Testis (tissue), 3 donors: Measurements from ENCODE around the gene ABCC8. TPM values are rescaled to one million over a fixed set of nuclear protein-coding genes. Genes with fewer than 3 reads are reported as not detected.

Source experiments
- DNase-seq: peaks from one replicate; pipeline ENCODE4 v3.0.0-alpha.2; 2019
- H3K27ac ChIP-seq, 2 donors: fragments of 200-600 bp; sonication (generic); one replicate each; pipeline ENCODE4 v1.5.1; 2019
- H3K27me3 ChIP-seq: fragments of 200-600 bp; sonication (generic); one replicate; pipeline ENCODE4 v1.5.1; 2019
- H3K36me3 ChIP-seq: fragments of 200-600 bp; sonication (generic); one replicate; pipeline ENCODE4 v1.5.1; 2017; ENCODE audit warnings: low read depth; ENCODE audit errors: missing control alignments
- H3K4me1 ChIP-seq: fragments of 200-600 bp; sonication (generic); one replicate; pipeline ENCODE4 v1.5.1; 2019
- H3K4me3 ChIP-seq, 2 donors: fragments of 200-600 bp; sonication (generic); one replicate each; pipeline ENCODE4 v1.5.1; 2017 to 2019
- H3K9me3 ChIP-seq: fragments of 200-600 bp; sonication (generic); one replicate; pipeline ENCODE4 v1.5.1; 2017
- POLR2A ChIP-seq: fragments of 450-650 bp; IDR thresholded peaks from one replicate; pipeline ENCODE4 v1.6.1; 2017; ENCODE audit warnings: antibody characterized with exemption, mild to moderate bottlenecking, moderate library complexity
- WGBS, 2 donors: methylation state at CpG; one replicate each; pipeline ENCODE4 v1.1.5; 2018; 5-methylcytosine and 5-hydroxymethylcytosine counted together
- intact Hi-C: fragments of 100-400 bp; cut with DNase I; formaldehyde crosslinking; loops from one replicate; pipeline ENCODE4 v1.15.1; 2023; ENCODE audit warnings: low total_unique reads
- polyA plus RNA-seq: library from polyadenylated mRNA; stranded (reverse); fragments of 350-450 nt; fragmentation: Illumina TruSeq; extraction: RNeasy Lipid Tissue Mini Kit (QIAGEN cat#74804); gene quantifications from one replicate; pipeline ENCODE4 v1.2.3, GENCODE V29; 2014; ENCODE audit warnings: low read depth, low replicate concordance; ENCODE audit not compliant: insufficient read depth
- total RNA-seq, 2 donors: library from RNA; depleted of rRNA; stranded (reverse); fragments of >200 nt; gene quantifications; one replicate each; pipeline ENCODE4 v1.2.3, GENCODE V29; 2016
- TF ChIP-seq, protein P1 (sequence below), 3 experiments: fragments of 450-650 bp in 2 of 3; fragments of 200-600 bp in 1 of 3; sonication (generic) in 1 of 3; IDR thresholded peaks; one replicate each; pipeline ENCODE4 v1.5.1; 2016 to 2019; ENCODE audit warnings: antibody characterized with exemption in 3 of 3, mild to moderate bottlenecking in 2 of 3, moderate library complexity in 1 of 3

The ABCC8 gene
- total and polyA plus RNA-seq, 3 donors from 2014 or later: 1.5 to 2.2 (median 2.0) TPM

DNA sequence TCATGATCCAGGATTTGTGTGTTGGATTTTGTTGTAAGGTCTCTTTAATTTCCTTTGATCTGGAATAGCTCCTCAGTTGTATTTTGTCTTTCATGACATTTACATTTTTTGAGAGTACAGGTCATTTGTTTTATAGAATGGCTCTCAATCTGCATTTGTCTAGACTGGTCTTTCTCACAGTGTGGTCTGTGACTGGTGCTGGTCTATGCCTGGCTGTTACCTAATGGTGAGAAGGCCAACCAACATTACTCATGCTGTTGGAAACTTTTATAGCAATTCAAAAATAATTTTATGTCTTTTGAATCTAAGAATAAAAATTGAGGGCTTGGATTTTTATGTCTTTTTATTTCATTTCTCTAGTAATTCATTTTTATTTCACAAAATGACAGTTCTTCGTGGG is 129.0 kb downstream of the ABCC8 start:
- Histone ChIP-seq H3K27ac (no peak overlapping the region), H3K4me3 (no peak overlapping the region), H3K36me3 (no peaks in the 10 kb centered on the region), H3K9me3 (no peaks in the 10 kb centered on the region), H3K4me1 (no peaks in the 10 kb centered on the region), H3K27me3 (no peaks in the 10 kb centered on the region)
- WGBS, 2 donors: 76 to 85% methylated on average over 1 of the region's 1 CpG
- intact Hi-C loops: no loop called here
- no peak for TF ChIP-seq POLR2A
- TF ChIP-seq, protein P1, sequence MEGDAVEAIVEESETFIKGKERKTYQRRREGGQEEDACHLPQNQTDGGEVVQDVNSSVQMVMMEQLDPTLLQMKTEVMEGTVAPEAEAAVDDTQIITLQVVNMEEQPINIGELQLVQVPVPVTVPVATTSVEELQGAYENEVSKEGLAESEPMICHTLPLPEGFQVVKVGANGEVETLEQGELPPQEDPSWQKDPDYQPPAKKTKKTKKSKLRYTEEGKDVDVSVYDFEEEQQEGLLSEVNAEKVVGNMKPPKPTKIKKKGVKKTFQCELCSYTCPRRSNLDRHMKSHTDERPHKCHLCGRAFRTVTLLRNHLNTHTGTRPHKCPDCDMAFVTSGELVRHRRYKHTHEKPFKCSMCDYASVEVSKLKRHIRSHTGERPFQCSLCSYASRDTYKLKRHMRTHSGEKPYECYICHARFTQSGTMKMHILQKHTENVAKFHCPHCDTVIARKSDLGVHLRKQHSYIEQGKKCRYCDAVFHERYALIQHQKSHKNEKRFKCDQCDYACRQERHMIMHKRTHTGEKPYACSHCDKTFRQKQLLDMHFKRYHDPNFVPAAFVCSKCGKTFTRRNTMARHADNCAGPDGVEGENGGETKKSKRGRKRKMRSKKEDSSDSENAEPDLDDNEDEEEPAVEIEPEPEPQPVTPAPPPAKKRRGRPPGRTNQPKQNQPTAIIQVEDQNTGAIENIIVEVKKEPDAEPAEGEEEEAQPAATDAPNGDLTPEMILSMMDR (IDR thresholded peaks at IDR 0.05): no peak
- no peak for DNase-seq

DNA sequence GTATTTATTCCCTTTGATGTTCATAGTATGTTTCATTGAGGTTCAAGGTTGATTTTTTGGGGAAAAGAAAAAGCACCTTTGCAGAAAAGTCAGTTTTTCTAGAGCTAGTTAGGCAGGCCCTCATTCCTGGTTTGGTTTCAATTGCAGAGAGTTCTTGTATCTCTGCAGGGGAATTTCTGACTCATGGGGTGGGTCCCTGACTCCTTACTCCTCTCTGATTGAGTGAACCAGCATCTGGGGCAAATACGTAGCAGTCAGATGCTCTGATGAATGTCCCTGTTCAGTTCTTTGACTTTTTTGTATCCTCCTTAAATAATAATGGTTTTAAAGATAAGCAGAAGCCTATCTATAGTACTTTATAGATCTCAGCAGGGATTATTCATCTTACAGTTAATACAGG is 132.7 kb downstream of the ABCC8 start:
- TF ChIP-seq, protein P1 (IDR thresholded peaks at IDR 0.05): no peak
- TF ChIP-seq POLR2A: no peak
- Histone ChIP-seq H3K36me3 (no peaks in the 10 kb centered on the region), H3K27me3 (no peaks in the 10 kb centered on the region), H3K4me3 (no peak overlapping the region), H3K9me3 (no peaks in the 10 kb centered on the region), H3K4me1 (no peaks in the 10 kb centered on the region), H3K27ac (no peak overlapping the region)
- intact Hi-C loops: no loop called here
- WGBS, 2 donors: 93 to 96% methylated on average over 1 of the region's 1 CpG
- DNase-seq: no peak

DNA sequence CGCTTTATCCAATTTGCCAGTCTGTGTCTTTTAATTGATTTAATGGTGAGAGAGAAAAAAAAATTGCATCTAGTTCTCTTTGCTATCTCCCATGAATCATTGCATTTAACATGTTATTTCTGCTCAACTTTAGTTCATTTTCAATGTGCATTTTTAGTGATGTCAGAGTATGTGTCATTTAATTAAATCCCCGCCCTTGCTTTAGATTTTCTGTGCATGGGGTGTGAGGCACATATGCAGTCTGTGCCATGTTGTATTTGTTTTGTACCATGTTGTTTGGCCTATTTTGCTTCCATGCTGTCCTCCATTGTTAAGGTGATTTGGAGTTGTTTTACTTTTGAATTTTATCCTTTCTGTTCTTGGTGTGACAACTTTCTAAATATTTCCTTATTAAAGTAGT is 133.4 kb downstream of the ABCC8 start:
- Histone ChIP-seq H3K4me3 (no peak overlapping the region), H3K9me3 (no peaks in the 10 kb centered on the region), H3K27ac (no peak overlapping the region), H3K4me1 (no peaks in the 10 kb centered on the region), H3K27me3 (no peaks in the 10 kb centered on the region), H3K36me3 (no peaks in the 10 kb centered on the region)
- no peak for DNase-seq
- 95 to 97% methylated on average over 2 of the region's 2 CpGs for WGBS, 2 donors
- no peak for TF ChIP-seq POLR2A
- TF ChIP-seq, protein P1 (IDR thresholded peaks at IDR 0.05): no peak
- intact Hi-C loops: no loop called here

Other genes with a start within 250 kb of the ABCC8 start
- gene NUCB2, start 200.1 kb downstream of the ABCC8 start, total RNA-seq: 100 to 1,000 TPM; 138 to 186 TPM
- gene NUCB2, start 200.1 kb downstream of the ABCC8 start, polyA plus RNA-seq: 86.1 TPM
- gene NCR3LG1, start 125.0 kb downstream of the ABCC8 start, total RNA-seq: 1 to 10 TPM; 9.3 to 10.0 TPM
- gene NCR3LG1, start 125.0 kb downstream of the ABCC8 start, polyA plus RNA-seq: 5.0 TPM
- 1 to 10 TPM; 1.4 to 2.1 TPM for gene KCNJ11, start 88.2 kb downstream of the ABCC8 start, total RNA-seq
- 1.7 TPM for gene KCNJ11, start 88.2 kb downstream of the ABCC8 start, polyA plus RNA-seq
- 1 to 10 TPM; 1.2 TPM for gene USH1C, start 67.6 kb upstream of the ABCC8 start, total RNA-seq
- gene USH1C, start 67.6 kb upstream of the ABCC8 start, polyA plus RNA-seq: 3.7 TPM
- gene OTOG, start 70.4 kb upstream of the ABCC8 start, total RNA-seq: 1 to 10 TPM; 2.2 to 2.9 TPM
- 4.2 TPM for gene OTOG, start 70.4 kb upstream of the ABCC8 start, polyA plus RNA-seq
- gene MYOD1, start 242.7 kb upstream of the ABCC8 start, total RNA-seq: 1 to 10 TPM; 1.4 to 1.6 TPM
- gene MYOD1, start 242.7 kb upstream of the ABCC8 start, polyA plus RNA-seq: 0.69 TPM